PC-3 (cell line): ENCODE measurements around the gene SPCS3.

Source experiments
- CTCF ChIP-seq: fragments of 300-600 bp; sonication (generic); conservative IDR thresholded peaks from 2 replicates; pipeline ENCODE4 v1.5.1; 2017; ENCODE audit warnings: antibody characterized with exemption, low read depth, mild to moderate bottlenecking, low read length
- EZH2 ChIP-seq: fragments of 300-600 bp; sonication (generic); IDR thresholded peaks from one replicate; pipeline ENCODE4 v1.6.1; 2017; ENCODE audit warnings: antibody characterized with exemption, mild to moderate bottlenecking, low read length; ENCODE audit not compliant: unreplicated experiment
- EZH2phosphoT487 ChIP-seq: fragments of 300-600 bp; sonication (generic); IDR thresholded peaks from 2 replicates; pipeline ENCODE4 v1.6.1; 2018; ENCODE audit warnings: mild to moderate bottlenecking, antibody characterized with exemption, low read length, borderline replicate concordance

- no peak for TF ChIP-seq CTCF
- no peak for TF ChIP-seq EZH2
- no peak for TF ChIP-seq EZH2phosphoT487
Observed at GRCh38 chr4:176289561-176289960, 30.2 kb upstream of the SPCS3 start.
